IPS-18a (cell line): Measurements from ENCODE around the gene NAV3.
"Not testable (repeated sequence)": the region's sequence is repeated elsewhere in the genome, so short reads cannot be mapped to it uniquely, and the experiment has no call there.

Experiments used
- H3K27ac ChIP-seq: one replicate; pipeline ENCODE4 v1.5.1; 2013; ENCODE audit warnings: low read length
- H3K27me3 ChIP-seq: one replicate; pipeline ENCODE4 v1.6.1; 2013; ENCODE audit warnings: mild to moderate bottlenecking, low read length; ENCODE audit not compliant: control insufficient read depth, insufficient read depth
- H3K36me3 ChIP-seq: one replicate; pipeline ENCODE4 v1.6.1; 2013; ENCODE audit warnings: low read depth, low read length; ENCODE audit not compliant: control insufficient read depth
- H3K4me1 ChIP-seq: one replicate; pipeline ENCODE4 v1.6.1; 2013; ENCODE audit warnings: low read depth, low read length; ENCODE audit not compliant: control insufficient read depth
- H3K4me3 ChIP-seq: one replicate; pipeline ENCODE4 v1.5.1; 2013; ENCODE audit warnings: low read length
- H3K9ac ChIP-seq: one replicate; pipeline ENCODE4 v1.6.1; 2013; ENCODE audit warnings: mild to moderate bottlenecking, low read length, moderate library complexity
- H3K9me3 ChIP-seq: one replicate; pipeline ENCODE4 v1.6.1; 2013; ENCODE audit warnings: low read depth, low read length; ENCODE audit not compliant: control insufficient read depth

The NAV3 gene

DNA sequence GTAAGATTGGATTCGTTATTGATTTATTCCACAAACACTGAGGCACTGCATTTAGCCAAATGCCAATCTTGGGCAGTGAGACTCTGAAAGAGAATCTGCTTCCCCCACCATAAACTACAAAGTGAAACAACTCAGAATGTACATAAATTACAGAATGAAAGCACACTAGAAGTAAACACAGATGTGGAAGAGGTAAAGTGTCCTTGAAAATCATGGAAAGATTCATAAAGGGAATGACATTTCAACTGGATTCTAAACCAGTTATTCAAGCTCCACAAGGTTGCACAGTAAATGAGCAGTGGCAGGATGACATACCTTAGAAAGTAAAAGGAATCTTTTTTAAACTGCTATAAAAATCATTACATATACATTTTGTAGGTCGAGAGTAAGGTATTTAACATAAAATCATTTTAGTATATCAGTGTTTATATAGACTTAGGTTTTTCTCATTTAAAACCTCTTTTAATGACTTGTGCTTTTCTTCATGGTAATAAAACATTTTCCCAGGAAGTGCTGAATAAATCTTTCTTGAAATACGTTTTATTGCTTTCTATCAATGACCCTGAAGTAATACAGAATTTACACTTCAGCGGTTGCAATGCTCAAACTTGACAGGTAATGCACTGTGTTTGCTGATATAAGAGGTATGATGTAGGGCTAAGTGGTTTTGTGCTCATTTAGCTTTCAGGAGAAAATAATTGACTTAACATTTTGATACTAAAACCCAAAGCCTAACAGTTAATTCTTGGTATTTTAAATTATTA is 270.6 kb downstream of the NAV3 start:
- H3K36me3 ChIP-seq = no peaks in the 10 kb centered on the region
- H3K27me3 ChIP-seq = no peaks in the 10 kb centered on the region
- H3K4me1 ChIP-seq = no peaks in the 10 kb centered on the region
- no peaks in the 10 kb centered on the region for H3K9me3 ChIP-seq
- H3K9ac ChIP-seq = no peak overlapping the region
- no peak overlapping the region for H3K4me3 ChIP-seq
- H3K27ac ChIP-seq = no peak overlapping the region

DNA sequence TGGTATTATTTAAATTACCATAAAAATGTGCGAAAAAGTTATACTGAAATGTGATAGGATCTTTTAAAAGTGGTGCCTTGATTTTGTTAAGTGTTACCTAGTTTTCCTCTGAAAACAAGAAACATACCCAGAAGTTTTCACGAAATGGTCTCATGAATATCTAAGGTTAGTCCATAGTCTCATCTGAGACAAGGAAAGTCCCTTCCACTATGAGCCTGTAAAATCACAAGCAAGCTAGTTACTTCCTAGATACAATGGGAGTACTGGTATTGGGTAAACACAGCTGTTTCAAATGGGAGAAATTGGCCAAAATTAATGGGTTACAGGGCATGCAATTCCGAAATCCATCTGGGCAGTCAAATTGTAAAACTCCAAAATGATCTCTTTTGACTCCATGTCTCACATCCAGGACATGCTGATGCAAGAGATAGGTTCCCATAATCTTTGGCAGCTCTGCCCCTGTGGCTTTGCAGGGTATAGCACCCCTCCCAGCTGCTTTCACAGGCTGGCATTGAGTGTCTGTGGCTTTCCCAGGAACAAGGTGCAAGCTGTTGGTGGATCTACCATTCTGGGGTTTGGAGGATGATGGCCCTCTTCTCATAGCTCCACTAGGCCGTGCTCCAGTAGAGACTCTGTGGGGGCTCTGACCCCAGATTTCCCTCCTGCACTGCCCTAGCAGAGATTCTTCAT is 271.4 kb downstream of the NAV3 start:
- Histone ChIP-seq H3K27ac (no peak overlapping the region), H3K4me1 (no peaks in the 10 kb centered on the region), H3K9me3 (no peaks in the 10 kb centered on the region), H3K9ac (no peak overlapping the region), H3K27me3 (no peaks in the 10 kb centered on the region), H3K4me3 (no peak overlapping the region), H3K36me3 (no peaks in the 10 kb centered on the region)

DNA sequence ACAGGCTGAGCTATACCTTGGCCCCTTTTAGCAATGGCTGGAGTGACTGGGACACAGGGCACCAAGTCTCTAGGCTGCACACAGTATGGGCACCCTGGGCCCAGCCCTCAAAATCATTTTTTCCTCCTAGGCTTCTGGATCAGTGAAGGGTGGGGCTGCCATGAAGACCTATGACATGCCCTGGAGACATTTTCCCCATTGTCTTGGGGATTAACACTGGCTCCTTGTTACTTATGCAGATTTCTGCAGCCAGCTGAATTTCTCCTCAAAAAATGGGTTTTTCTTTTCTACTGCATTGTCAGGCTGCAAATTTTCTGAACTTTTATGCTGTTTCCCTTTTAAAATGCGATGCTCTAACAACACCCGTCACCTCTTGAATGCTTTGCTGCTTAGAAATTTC is 272.1 kb downstream of the NAV3 start:
- H3K4me3 ChIP-seq, H3K27me3 ChIP-seq, H3K27ac ChIP-seq, H3K4me1 ChIP-seq, H3K36me3 ChIP-seq, H3K9me3 ChIP-seq, H3K9ac ChIP-seq: not testable (repeated sequence)

DNA sequence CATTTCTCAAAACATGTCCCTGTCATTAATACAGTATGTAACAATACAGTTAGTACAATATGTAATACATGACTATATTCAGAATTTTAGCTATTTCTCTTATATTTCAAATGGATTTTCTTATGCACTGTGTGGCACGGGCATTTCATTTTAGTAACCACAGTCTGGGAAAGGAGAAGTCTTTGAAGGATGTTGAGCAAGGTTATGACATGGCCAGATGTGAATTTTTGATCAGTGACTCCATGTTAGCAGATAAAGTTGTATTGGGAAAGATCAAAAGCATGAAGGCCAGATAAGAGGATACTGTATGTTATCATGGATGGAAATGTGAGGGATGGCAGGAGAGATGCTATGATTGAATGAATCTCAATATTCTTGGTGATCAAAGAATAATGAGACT is 285.2 kb downstream of the NAV3 start:
- Histone ChIP-seq H3K4me1 (no peaks in the 10 kb centered on the region), H3K36me3 (no peaks in the 10 kb centered on the region), H3K9ac (no peak overlapping the region), H3K27me3 (no peaks in the 10 kb centered on the region), H3K27ac (no peak overlapping the region), H3K4me3 (no peak overlapping the region), H3K9me3 (peaks cover 3% of the 10 kb centered on the region)

DNA sequence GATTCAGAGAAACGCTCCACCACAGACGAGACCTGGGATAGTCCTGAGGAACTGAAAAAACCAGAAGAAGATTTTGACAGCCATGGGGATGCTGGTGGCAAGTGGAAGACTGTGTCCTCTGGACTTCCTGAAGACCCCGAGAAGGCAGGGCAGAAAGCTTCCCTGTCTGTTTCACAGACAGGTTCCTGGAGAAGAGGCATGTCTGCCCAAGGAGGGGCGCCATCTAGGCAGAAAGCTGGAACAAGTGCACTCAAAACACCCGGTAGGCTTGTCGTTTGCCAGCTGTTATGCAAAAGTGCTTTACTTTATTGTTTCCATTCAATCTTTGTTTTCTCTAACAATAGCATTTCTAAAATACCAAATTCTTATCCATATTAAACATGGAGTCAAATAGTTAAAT is 287.3 kb downstream of the NAV3 start:
- peaks cover 3% of the 10 kb centered on the region for H3K9me3 ChIP-seq
- H3K9ac ChIP-seq = no peak overlapping the region
- H3K36me3 ChIP-seq = no peaks in the 10 kb centered on the region
- H3K27ac ChIP-seq = no peak overlapping the region
- no peak overlapping the region for H3K4me3 ChIP-seq
- H3K4me1 ChIP-seq = no peaks in the 10 kb centered on the region
- no peaks in the 10 kb centered on the region for H3K27me3 ChIP-seq

DNA sequence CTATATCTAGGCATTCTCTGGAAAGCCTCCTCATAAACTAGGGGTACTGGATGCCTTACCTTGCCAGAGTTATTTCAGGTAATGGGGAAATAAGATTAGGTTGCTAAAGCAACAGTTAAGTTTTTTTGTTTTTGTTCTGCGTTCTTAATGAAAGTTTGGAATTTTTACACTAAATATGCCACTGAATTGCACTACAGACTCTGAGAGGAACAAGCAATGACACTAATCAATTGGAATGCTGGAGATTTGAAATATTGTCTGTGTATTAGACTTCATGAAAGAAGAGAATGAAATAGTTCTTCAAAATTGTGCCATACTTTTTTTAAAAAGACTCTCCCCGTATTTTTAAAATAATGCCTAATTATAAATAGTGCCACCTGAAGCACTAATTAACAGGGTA is 287.8 kb downstream of the NAV3 start:
- Histone ChIP-seq H3K4me3 (no peak overlapping the region), H3K36me3 (no peaks in the 10 kb centered on the region), H3K9ac (no peak overlapping the region), H3K9me3 (peaks cover 3% of the 10 kb centered on the region), H3K4me1 (no peaks in the 10 kb centered on the region), H3K27me3 (no peaks in the 10 kb centered on the region), H3K27ac (no peak overlapping the region)

DNA sequence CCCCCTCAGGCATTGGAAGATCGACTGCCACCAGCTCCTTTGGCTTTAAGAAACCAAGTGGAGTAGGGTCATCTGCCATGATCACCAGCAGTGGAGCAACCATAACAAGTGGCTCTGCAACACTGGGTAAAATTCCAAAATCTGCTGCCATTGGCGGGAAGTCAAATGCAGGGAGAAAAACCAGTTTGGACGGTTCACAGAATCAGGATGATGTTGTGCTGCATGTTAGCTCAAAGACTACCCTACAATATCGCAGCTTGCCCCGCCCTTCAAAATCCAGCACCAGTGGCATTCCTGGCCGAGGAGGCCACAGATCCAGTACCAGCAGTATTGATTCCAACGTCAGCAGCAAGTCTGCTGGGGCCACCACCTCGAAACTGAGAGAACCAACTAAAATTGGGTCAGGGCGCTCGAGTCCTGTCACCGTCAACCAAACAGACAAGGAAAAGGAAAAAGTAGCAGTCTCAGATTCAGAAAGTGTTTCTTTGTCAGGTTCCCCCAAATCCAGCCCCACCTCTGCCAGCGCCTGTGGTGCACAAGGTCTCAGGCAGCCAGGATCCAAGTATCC is 288.7 kb downstream of the NAV3 start:
- Histone ChIP-seq H3K36me3 (no peaks in the 10 kb centered on the region), H3K4me3 (no peak overlapping the region), H3K9ac (no peak overlapping the region), H3K4me1 (no peaks in the 10 kb centered on the region), H3K27me3 (no peaks in the 10 kb centered on the region), H3K27ac (no peak overlapping the region), H3K9me3 (no peaks in the 10 kb centered on the region)

DNA sequence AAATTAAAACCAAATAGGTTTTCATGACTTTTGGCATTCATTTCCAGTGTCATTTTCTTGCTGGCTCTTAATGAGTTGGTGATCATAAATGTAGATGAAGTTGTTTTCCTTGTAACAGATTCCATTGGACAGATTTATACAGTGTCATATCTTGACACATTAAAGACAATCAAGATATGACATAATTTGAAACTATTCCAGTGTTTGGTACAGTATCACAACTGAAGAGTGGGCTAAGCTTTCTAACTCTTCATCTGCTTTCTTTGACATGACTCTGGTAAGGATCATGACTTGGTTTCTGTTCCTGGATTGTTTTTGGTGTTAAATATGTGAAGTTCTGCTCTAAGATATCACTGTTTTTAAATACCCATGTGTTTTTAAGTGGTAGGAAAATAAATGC is 289.6 kb downstream of the NAV3 start:
- Histone ChIP-seq H3K9ac (no peak overlapping the region), H3K4me1 (no peaks in the 10 kb centered on the region), H3K9me3 (no peaks in the 10 kb centered on the region), H3K27me3 (no peaks in the 10 kb centered on the region), H3K36me3 (no peaks in the 10 kb centered on the region), H3K27ac (no peak overlapping the region), H3K4me3 (no peak overlapping the region)

DNA sequence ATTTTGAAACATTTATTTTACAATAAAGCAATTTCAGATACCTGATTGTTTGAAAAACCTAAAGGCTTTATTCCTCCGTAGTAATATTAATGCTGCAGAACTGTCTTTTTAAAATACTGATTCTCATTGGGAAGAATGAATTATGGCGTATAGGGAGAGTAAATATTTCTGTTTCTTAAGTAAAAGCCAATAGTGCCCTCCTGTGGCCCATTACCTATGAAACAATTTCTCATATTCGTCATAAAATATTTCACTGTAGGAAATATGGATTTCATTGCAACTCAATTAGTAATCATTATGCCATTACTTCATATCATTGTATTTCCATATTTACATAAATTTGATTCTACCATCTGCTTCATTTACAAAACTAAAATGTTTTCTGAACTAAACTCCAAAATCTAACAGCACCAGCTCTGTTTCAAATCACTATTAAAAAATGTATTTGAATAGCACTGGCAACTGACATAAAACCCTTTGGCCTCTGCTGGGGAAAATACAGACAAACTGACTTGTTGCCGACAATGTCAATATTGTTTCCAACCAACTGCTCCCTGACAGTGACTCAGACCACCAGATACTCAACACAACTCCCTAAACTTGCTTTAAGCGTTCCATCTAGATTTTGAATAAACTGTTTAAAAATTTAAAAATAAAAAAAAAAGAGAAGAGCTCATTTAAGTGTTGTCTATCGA is 290.3 kb downstream of the NAV3 start:
- Histone ChIP-seq H3K9me3 (no peaks in the 10 kb centered on the region), H3K36me3 (no peaks in the 10 kb centered on the region), H3K27ac (no peak overlapping the region), H3K4me3 (no peak overlapping the region), H3K4me1 (no peaks in the 10 kb centered on the region), H3K9ac (no peak overlapping the region), H3K27me3 (no peaks in the 10 kb centered on the region)

DNA sequence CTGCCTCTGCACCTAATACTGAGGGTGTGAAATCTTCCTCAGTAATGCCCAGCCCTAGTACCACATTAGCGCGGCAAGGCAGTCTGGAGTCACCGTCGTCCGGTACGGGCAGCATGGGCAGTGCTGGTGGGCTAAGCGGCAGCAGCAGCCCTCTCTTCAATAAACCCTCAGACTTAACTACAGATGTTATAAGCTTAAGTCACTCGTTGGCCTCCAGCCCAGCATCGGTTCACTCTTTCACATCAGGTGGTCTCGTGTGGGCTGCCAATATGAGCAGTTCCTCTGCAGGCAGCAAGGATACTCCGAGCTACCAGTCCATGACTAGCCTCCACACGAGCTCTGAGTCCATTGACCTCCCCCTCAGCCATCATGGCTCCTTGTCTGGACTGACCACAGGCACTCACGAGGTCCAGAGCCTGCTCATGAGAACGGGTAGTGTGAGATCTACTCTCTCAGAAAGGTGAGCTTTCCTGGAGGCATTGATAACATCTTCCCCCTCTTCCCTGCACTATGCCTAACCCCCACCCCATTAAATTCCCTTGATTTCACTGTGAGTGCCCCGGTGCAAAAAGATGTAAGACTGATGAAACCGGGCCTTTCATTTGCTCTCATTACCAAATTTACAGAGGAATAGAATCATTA is 291.4 kb downstream of the NAV3 start:
- H3K36me3 ChIP-seq = no peaks in the 10 kb centered on the region
- H3K4me1 ChIP-seq = peaks cover 3% of the 10 kb centered on the region
- no peak overlapping the region for H3K4me3 ChIP-seq
- no peaks in the 10 kb centered on the region for H3K27me3 ChIP-seq
- no peaks in the 10 kb centered on the region for H3K9me3 ChIP-seq
- H3K27ac ChIP-seq = no peak overlapping the region
- no peak overlapping the region for H3K9ac ChIP-seq

DNA sequence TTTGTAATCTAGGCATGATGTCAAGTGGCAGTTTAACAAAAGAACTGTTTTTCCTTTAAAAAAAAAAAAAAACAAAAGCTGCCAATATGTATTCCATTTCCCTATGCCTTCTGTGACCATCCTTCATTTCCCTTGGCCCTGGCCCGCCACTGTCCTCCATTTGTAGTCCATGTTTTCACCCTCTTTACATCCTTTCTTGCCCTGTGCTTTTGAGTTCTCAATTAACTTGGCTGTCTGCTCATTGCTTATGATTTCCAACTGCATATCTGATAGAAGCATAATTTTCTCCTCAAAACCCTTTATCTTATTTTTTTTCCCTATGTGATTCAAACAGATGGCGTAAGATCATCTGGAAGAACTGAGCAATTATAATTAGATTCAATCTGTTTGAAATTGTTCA is 297.5 kb downstream of the NAV3 start:
- H3K9ac ChIP-seq = no peak overlapping the region
- no peaks in the 10 kb centered on the region for H3K36me3 ChIP-seq
- H3K27me3 ChIP-seq = no peaks in the 10 kb centered on the region
- peaks cover 5% of the 10 kb centered on the region for H3K4me1 ChIP-seq
- H3K9me3 ChIP-seq = no peaks in the 10 kb centered on the region
- H3K27ac ChIP-seq = no peak overlapping the region
- no peak overlapping the region for H3K4me3 ChIP-seq
